NT2/D1 (cell line): ENCODE measurements around the gene THBS2.

ENCODE experiments used
- SUZ12 ChIP-seq: IDR thresholded peaks from 2 replicates; pipeline ENCODE4 v1.6.1; 2011; ENCODE audit not compliant: insufficient read length, insufficient read depth; ENCODE audit errors: extremely low read depth
- YY1 ChIP-seq: IDR thresholded peaks from 2 replicates; pipeline ENCODE4 v1.6.1; 2011; ENCODE audit not compliant: insufficient read length, insufficient read depth

GRCh38 chr6:169168302-169168630, 85.4 kb downstream of the THBS2 start:
- no peak for TF ChIP-seq YY1
- TF ChIP-seq SUZ12: no peak
